Activated CD4-positive, alpha-beta T cell treated with anti-CD3 and anti-CD28 coated beads for 48 hours (primary cell): ENCODE measurements around the gene PRKCSH.
A peak's percentile ranks its signal among the peaks of the same experiment; 100 is the strongest.
"Not testable (repeated sequence)": the region's sequence is repeated elsewhere in the genome, so short reads cannot be mapped to it uniquely, and the experiment has no call there.

Experiments
- DNase-seq: peaks from one replicate; pipeline ENCODE4 v3.0.0-alpha.2; 2020

Gene PRKCSH, protein sequence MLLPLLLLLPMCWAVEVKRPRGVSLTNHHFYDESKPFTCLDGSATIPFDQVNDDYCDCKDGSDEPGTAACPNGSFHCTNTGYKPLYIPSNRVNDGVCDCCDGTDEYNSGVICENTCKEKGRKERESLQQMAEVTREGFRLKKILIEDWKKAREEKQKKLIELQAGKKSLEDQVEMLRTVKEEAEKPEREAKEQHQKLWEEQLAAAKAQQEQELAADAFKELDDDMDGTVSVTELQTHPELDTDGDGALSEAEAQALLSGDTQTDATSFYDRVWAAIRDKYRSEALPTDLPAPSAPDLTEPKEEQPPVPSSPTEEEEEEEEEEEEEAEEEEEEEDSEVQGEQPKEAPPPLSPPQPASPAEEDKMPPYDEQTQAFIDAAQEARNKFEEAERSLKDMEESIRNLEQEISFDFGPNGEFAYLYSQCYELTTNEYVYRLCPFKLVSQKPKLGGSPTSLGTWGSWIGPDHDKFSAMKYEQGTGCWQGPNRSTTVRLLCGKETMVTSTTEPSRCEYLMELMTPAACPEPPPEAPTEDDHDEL

DNA sequence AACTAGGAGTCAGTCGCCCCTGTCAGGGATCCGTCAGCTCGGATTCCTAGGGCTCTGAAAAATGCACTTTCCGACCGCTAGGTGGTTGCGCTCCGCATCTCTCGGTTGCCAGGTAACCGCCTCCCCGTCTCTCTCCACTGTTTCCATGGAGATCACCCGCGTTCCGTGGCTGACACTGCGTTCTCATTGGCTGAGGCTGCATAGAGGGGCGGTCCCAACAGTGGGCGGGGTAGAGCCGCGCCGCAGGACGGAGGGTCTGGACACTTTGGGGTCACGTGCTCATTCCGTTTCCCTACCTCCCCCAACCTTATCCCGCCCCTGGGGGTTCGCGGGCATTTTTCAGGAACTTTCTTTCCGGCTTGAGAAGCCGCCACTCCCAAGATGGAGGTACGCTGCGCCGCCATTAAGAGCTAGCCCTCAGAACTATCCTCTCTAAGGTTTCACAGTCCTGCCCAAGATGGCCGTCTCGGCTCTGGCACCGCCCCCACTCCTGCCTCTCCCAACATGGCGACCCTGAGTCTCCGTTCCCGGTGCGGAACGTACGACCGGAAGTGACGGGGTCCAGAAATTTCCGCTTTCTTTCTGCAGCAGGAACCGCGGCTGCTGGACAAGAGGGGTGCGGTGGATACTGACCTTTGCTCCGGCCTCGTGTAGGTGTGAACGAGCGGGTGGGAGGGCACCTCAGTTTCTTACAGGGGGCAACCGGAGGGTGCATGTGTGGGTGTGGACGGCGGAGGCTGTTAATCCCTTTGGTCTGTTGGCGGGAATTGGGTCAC lies at the start of gene PRKCSH, which contains the start of gene ODAD3:
Gene PRKCSH, plus strand, starts transcription at position 579 of the 776 bp plus-strand sequence. CDS start 483 bp downstream, outside the sequence.
Gene ODAD3, minus strand, starts transcription at position 65 of the 776 bp plus-strand sequence. CDS start 105 bp downstream, outside the sequence.
- peak; percentile 100 for DNase-seq

- no peak for DNase-seq
Observed at GRCh38 chr19:11387162-11388034, 48.0 kb upstream of the PRKCSH start.

GRCh38 chr19:11390359-11390758 lies 45.1 kb upstream of the PRKCSH start:
- DNase-seq, result no peak

GRCh38 chr19:11390933-11391680 lies 44.3 kb upstream of the PRKCSH start:
- DNase-seq, result no peak

GRCh38 chr19:11397089-11397610 lies 38.3 kb upstream of the PRKCSH start:
- DNase-seq, result no peak

DNA sequence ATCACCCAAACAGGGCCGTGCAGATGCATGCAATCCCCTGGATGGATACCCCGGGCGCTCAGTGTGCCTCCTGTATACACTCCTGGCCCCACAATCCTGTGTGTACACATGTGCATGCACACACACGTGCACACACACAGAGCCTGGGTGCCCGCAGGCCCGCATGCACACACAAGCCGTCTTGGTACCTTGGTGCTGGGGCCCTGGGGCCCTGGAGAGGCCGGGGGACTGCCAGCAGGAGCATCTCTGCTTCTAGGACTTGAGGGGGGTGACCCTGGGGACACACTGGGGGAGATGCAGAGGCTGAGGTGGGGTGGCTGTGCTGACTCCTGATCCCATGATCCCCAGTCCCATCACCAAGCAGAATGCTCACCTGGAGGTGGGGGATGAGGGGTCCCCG lies 35.8 kb upstream of the PRKCSH start:
- no peak for DNase-seq

- no peak for DNase-seq
Observed at GRCh38 chr19:11400798-11401197, 34.6 kb upstream of the PRKCSH start.

GRCh38 chr19:11401808-11402543 lies 33.5 kb upstream of the PRKCSH start:
- DNase-seq, result no peak

GRCh38 chr19:11404588-11405222 lies 30.7 kb upstream of the PRKCSH start:
- no peak for DNase-seq

- DNase-seq, result peak; percentile 66
Observed at GRCh38 chr19:11405846-11406643, 29.4 kb upstream of the PRKCSH start.

DNA sequence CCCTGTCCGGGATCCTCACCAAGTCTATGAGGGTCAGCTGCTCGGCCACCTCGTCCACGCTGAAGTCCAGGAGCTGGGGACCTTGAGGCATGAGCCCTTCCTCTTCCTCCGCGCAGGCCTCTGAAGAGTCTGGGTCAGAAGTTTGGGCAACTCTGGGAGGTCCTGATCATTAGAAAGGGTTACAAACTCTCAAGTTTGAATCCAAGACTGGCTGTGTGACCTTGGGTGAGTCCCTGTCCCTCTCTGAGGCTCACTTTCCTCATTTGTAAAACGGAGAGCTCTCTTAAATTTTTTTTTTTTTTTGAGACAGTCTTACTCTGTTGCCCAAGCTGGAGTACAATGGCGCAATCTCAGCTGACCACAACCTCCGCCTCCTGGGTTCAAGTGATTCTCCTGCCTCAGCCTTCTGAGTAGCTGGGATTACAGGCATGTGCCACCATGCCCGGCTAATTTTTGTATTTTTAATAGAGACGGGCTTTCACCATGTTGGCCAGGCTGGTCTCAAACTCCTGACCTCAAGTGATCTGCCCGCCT lies 28.7 kb upstream of the PRKCSH start:
- DNase-seq, result not testable (repeated sequence)

DNA sequence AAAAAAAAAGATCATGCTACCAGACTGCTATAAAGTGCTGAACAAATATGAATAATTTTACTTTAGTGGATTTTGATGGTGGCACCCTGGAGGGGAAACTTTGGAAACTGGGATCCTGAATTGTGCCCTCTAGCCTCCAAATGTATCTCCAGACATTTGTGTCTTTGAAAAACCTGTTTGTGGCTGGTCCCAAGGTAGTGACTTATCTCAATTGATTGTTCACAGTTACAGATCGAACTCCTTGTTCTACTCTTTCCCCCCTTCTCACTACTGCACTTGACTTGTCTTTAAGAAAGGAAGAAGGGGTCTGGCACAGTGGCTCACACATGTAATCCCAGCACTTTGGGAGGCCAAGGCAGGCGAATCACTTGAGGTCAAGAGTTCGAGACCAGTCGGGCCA lies 26.8 kb upstream of the PRKCSH start:
- DNase-seq, result no peak

- no peak for DNase-seq
Observed at GRCh38 chr19:11410682-11411081, 24.8 kb upstream of the PRKCSH start.

DNA sequence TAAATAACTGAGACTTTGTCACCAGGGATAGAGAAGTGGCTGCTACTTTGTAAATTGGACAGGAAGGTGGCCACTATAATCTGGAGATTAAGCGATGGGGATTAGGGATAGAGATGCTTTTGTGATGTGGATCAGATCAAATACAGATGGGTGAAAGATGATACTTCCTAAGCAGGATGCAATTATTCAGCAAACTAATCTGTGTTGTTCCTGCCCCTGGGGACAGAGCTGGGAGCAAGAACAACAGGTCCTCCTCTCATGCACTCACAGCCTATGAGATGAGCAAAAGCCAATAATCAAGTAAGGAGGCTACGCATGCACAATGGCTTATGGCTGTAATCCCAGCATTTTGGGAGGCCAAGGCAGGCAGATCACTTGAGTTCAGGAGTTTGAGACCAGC lies 20.9 kb upstream of the PRKCSH start:
- DNase-seq, result no peak

- DNase-seq, result no peak
Observed at GRCh38 chr19:11416346-11417052, 18.9 kb upstream of the PRKCSH start.

- no peak for DNase-seq
Observed at GRCh38 chr19:11418094-11418548, 17.3 kb upstream of the PRKCSH start.

DNA sequence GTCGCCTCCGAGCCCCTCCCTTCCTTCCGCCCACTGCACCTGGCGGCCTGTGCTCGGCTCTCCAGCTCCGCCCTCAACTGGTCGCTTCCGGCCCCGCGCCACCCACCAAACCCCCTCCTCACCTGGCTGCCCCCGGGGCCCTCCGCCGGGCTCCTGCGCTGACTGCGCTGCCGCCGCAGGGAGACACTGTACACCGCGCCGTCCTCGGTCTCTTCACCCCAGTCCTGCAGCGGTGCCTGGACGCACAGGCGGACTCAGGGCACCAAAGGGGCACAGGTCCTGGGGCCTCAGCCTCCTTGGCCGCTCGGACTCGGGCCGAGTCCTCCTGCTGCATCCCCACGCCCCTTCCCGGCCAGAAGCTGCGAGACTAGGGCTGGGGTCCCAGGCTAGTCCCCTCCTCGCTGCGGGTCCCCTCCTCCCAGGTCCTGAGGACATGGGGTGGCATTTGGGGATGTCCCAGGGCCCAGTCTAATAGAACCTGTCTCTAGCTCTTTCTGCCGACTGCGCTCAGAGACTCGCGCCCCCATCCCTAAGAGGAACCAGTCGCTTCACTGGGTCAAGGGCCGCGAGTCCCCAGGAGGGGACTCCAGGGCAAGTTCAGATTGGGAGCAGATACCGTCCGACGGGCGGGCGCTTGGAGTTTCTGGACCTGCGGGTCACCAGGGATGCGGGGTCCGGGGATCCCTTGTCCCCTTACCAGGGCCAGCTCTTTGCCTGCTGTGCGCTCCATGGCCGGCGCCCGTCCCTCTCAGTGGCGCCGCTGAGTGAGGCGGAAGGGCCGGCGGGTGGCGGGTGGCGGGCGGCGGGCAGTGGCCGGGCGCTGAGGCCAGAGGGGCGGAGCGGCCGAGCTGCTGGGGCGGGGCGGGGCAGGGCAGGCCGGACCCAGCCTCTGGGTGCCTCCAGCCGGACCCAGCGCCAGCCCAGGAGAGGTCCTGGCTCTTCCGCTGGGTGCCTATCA lies 16.6 kb upstream of the PRKCSH start, which contains the start of gene RGL3:
Gene RGL3, minus strand, starts transcription at position 766 of the 958 bp plus-strand sequence. Its CDS starts 36 bp downstream, at position 730.
- no peak for DNase-seq
